ENCODE data around the gene S100A14. TPM values are rescaled to one million over a fixed set of nuclear protein-coding genes. Genes with fewer than 3 reads are reported as not detected.

S100A14 gene
- total RNA-seq, 1 experiment from 2014 or later = 332 TPM

DNA sequence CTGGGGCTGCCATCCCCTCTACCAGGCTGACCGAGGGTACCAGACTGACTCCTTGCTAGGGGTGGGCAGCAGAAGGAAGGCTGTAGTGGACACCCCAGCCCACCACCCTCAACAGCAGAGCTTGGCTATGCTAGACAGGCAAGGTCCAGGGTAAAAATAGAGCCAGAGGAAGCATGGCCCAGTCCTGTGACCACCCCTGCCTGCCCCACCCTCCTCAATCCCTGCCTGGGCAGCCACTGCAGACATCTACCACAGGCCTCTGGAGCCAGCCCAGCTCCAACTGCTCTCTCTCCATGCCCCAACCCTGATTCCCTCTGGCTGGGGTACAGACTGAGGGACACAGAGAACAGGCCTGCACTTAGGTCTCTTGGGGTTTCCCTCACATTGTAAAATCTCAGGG lies 13.8 kb upstream of the S100A14 start:
- TF ChIP-seq, protein P1, sequence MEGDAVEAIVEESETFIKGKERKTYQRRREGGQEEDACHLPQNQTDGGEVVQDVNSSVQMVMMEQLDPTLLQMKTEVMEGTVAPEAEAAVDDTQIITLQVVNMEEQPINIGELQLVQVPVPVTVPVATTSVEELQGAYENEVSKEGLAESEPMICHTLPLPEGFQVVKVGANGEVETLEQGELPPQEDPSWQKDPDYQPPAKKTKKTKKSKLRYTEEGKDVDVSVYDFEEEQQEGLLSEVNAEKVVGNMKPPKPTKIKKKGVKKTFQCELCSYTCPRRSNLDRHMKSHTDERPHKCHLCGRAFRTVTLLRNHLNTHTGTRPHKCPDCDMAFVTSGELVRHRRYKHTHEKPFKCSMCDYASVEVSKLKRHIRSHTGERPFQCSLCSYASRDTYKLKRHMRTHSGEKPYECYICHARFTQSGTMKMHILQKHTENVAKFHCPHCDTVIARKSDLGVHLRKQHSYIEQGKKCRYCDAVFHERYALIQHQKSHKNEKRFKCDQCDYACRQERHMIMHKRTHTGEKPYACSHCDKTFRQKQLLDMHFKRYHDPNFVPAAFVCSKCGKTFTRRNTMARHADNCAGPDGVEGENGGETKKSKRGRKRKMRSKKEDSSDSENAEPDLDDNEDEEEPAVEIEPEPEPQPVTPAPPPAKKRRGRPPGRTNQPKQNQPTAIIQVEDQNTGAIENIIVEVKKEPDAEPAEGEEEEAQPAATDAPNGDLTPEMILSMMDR (IDR thresholded peaks at IDR 0.05; ENCODE audit: unreplicated experiment) = no peak
- H3K4me1 Mint-ChIP-seq (ENCODE audit: insufficient read depth, unreplicated experiment) = peaks cover 37% of the 10 kb centered on the region
- peaks cover 21% of the 10 kb centered on the region for H3K36me3 Mint-ChIP-seq (ENCODE audit: insufficient read depth, unreplicated experiment)
- no peak for DNase-seq (ENCODE audit: unreplicated experiment)
- ChIA-PET POLR2A (interaction anchor here (0.7 to 46.1 kb wide), 3 partner anchors 15 to 58 kb away, joined by 3 to 1272 read pairs (median 9); partner anchors contain the start of genes S100A1, S100A13, S100A14 and S100A16), CTCF (interaction anchor here (1.0 to 9.3 kb wide), 5 partner anchors 15 to 120 kb away, joined by 5 to 195 read pairs (median 9); partner anchors contain the start of genes S100A14 and S100A16)
- BruUV-seq (replicated peaks) = no TSS peak
- intact Hi-C loops (cut with micrococcal nuclease) = no loop called here
- no peaks in the 10 kb centered on the region for H3K9me3 Mint-ChIP-seq (ENCODE audit: unreplicated experiment)
- H3K27me3 Mint-ChIP-seq (ENCODE audit: insufficient read depth, unreplicated experiment) = no peaks in the 10 kb centered on the region
- no peak overlapping the region for H3K4me3 Mint-ChIP-seq (ENCODE audit: unreplicated experiment)
- H3K27ac Mint-ChIP-seq (ENCODE audit: low read depth, unreplicated experiment) = no peak overlapping the region

DNA sequence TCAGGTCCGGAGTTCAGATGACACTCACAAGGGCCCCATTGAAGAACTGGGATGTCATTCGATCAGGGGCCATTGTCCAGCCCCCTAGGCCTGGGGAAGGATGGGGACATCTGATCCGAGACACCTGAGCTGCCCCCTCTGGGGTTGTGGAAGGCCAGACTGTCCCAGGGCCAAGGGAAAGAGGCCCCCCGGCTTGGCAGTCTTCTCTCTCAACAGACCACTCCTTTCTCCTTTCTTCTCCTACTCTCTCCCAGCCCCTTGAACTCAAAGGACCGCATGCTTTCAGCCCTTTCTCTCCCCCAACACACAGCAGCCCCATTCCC lies 13.2 kb upstream of the S100A14 start:
- H3K4me3 Mint-ChIP-seq (ENCODE audit: unreplicated experiment) = no peak overlapping the region
- no peaks in the 10 kb centered on the region for H3K27me3 Mint-ChIP-seq (ENCODE audit: insufficient read depth, unreplicated experiment)
- BruUV-seq (replicated peaks) = no TSS peak
- POLR2A ChIA-PET = interaction anchor here (0.7 to 46.1 kb wide), 4 partner anchors 5 to 99 kb away, joined by 3 to 1272 read pairs (median 640); partner anchors contain the start of genes CHTOP, INTS3, S100A1 and S100A13
- peaks cover 25% of the 10 kb centered on the region for H3K36me3 Mint-ChIP-seq (ENCODE audit: insufficient read depth, unreplicated experiment)
- intact Hi-C loops (cut with micrococcal nuclease) = no loop called here
- no peak for DNase-seq (ENCODE audit: unreplicated experiment)
- no peaks in the 10 kb centered on the region for H3K9me3 Mint-ChIP-seq (ENCODE audit: unreplicated experiment)
- H3K4me1 Mint-ChIP-seq (ENCODE audit: insufficient read depth, unreplicated experiment) = peaks cover 38% of the 10 kb centered on the region
- CTCF ChIA-PET = interaction anchor here (0.6 to 9.3 kb wide), 8 partner anchors 8 to 119 kb away, joined by 4 to 195 read pairs (median 7); partner anchors contain the start of genes S100A14 and S100A16
- no peak overlapping the region for H3K27ac Mint-ChIP-seq (ENCODE audit: low read depth, unreplicated experiment)
- TF ChIP-seq, protein P1 (IDR thresholded peaks at IDR 0.05; ENCODE audit: unreplicated experiment) = no peak

DNA sequence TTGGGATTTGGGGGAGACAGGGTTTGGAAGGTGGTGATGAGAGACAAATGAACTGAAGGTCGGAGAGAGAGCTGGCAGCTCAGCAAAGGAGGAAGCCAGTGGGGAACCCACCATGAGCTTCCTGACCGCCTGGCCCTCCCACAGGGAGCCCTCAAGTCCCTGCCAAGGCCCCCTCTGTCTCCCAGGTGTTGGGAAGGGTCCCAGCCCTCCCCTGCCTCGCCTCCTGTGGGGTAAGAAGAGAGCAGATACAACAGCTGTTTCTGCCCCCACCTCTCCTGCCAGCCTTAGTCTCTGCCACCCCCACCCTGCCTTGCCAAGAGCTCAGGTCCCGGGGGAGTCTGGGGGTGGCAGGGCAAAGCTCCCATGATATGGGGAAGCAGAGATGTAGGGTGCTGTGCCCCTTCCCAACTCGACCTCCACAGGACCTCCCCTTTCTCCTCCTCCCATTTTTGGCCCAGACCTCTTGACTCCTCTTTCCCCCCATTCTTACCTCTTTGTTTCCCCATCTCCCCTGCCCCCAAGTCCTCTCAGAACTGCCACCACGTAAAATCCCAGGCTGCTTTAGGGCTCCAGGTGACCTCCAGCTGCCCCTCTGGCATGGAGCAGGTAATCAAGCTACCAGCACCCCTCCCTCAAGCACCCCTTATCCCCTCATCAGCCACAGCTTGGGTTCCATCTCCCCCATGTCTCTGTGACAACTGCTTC lies 12.7 kb upstream of the S100A14 start:
- ChIA-PET CTCF (interaction anchor here (0.6 to 9.3 kb wide), 13 partner anchors 8 to 118 kb away, joined by 3 to 195 read pairs (median 5); partner anchors contain the start of genes NPR1, S100A14 and S100A16), POLR2A (interaction anchor here (0.7 to 46.1 kb wide), 5 partner anchors 5 to 99 kb away, joined by 3 to 1272 read pairs (median 19); partner anchors contain the start of genes CHTOP, INTS3, S100A1 and S100A13)
- Mint-ChIP-seq H3K4me3 (ENCODE audit: unreplicated experiment) (no peak overlapping the region), H3K4me1 (ENCODE audit: insufficient read depth, unreplicated experiment) (peaks cover 43% of the 10 kb centered on the region), H3K27ac (ENCODE audit: low read depth, unreplicated experiment) (no peak overlapping the region), H3K27me3 (ENCODE audit: insufficient read depth, unreplicated experiment) (no peaks in the 10 kb centered on the region), H3K36me3 (ENCODE audit: insufficient read depth, unreplicated experiment) (peaks cover 25% of the 10 kb centered on the region), H3K9me3 (ENCODE audit: unreplicated experiment) (no peaks in the 10 kb centered on the region)
- no TSS peak for BruUV-seq (replicated peaks)
- no peak for DNase-seq (ENCODE audit: unreplicated experiment)
- intact Hi-C loops (cut with micrococcal nuclease) = no loop called here
- TF ChIP-seq, protein P1 (IDR thresholded peaks at IDR 0.05; ENCODE audit: unreplicated experiment) = no peak
